Gastroesophageal sphincter (tissue), 3 donors: Measurements from ENCODE around the gene CD300LB.

ENCODE experiments used
- CTCF ChIP-seq, 4 experiments: fragments of 200-600 bp in 2 of 4; fragments of 450-650 bp in 2 of 4; sonication (generic) in 1 of 4; IDR thresholded peaks; one replicate each; pipeline ENCODE4 v1.5.1; 2017 to 2019; ENCODE audit warnings: antibody characterized with exemption in 4 of 4, mild to moderate bottlenecking in 2 of 4, moderate library complexity in 2 of 4
- EP300 ChIP-seq: sonication (generic); formaldehyde crosslinking; IDR thresholded peaks from one replicate; pipeline ENCODE4 v1.6.1; 2017; ENCODE audit warnings: antibody characterized with exemption, mild to moderate bottlenecking
- POLR2A ChIP-seq, 2 donors: fragments of 450-650 bp; IDR thresholded peaks; one replicate each; pipeline ENCODE4 v1.6.1; 2017; ENCODE audit warnings: antibody characterized with exemption in 2 of 2, mild to moderate bottlenecking in 2 of 2, moderate library complexity in 1 of 2
- POLR2AphosphoS5 ChIP-seq: sonication (generic); formaldehyde crosslinking; IDR thresholded peaks from one replicate; pipeline ENCODE4 v1.6.1; 2017; ENCODE audit warnings: antibody characterized with exemption

GRCh38 chr17:74542166-74542565, 10.9 kb upstream of the CD300LB start:
- no peak for TF ChIP-seq CTCF (IDR thresholded peaks at IDR 0.05)
- TF ChIP-seq POLR2AphosphoS5, result no peak
- no peak for TF ChIP-seq POLR2A (IDR thresholded peaks at IDR 0.05)
- no peak for TF ChIP-seq EP300
